ENCODE results near the gene FBXO10. TPM values are rescaled to one million over a fixed set of nuclear protein-coding genes. Genes with fewer than 3 reads are reported as not detected.

The FBXO10 gene
- total and polyA plus RNA-seq, 2 of the 4 experiments (the other 2 are of a cell fraction) = 6.6 to 6.7 TPM

GRCh38 chr9:37575001-37575400, 1.2 kb downstream of the FBXO10 start:
- no peaks in the 10 kb centered on the region for H3K9me3 ChIP-seq (ENCODE audit: control insufficient read depth, insufficient read depth, low read length)
- no peak overlapping the region; the same call in 1 of the 2 replicates for H3K4me3 ChIP-seq (ENCODE audit: insufficient read depth, low read depth, low read length)
- dilution Hi-C loops (cut with HindIII; ENCODE audit: low sequenced_read_pairs, unreplicated experiment) = no loop called here
- H3K23ac ChIP-seq (ENCODE audit: low read depth, low read length) = peak overlapping the region; percentile 60
- no peaks in the 10 kb centered on the region for H3K36me3 ChIP-seq (ENCODE audit: control insufficient read depth, insufficient read depth, low read length)
- peak; percentile 41 for DNase-seq
- no peak for ATAC-seq (ENCODE audit: low read depth)
- no peaks in the 10 kb centered on the region for H3K27me3 ChIP-seq (ENCODE audit: control insufficient read depth, insufficient read depth, low read length)
- H4K91ac ChIP-seq (ENCODE audit: insufficient read depth, low read depth, low read length) = no peak overlapping the region
- H3K18ac ChIP-seq (ENCODE audit: low read depth, low read length) = no peak overlapping the region
- CTCF ChIA-PET = interaction anchor here (0.5 to 1.0 kb wide), 2 partner anchors 17 to 237 kb away, joined by 3 to 4 read pairs; no protein-coding TSS in a partner anchor
- no peaks in the 10 kb centered on the region for H4K20me1 ChIP-seq (ENCODE audit: insufficient read depth, low read length)
- H3K14ac ChIP-seq (replicated peaks; ENCODE audit: low read depth, low read length) = no peak overlapping the region
- no peak overlapping the region for H4K8ac ChIP-seq (ENCODE audit: low read depth in 2 of 2, low read length in 2 of 2)
- H3K9ac ChIP-seq (ENCODE audit: low read depth, low read length) = no peak overlapping the region
- no peak overlapping the region for H4K5ac ChIP-seq (ENCODE audit: low read depth, low read length)
- H2BK120ac ChIP-seq (ENCODE audit: low read depth, low read length) = no peak overlapping the region
- no peak overlapping the region for H2BK5ac ChIP-seq (ENCODE audit: low read depth, low read length, poor library complexity, severe bottlenecking)
- no peak overlapping the region for H2AK9ac ChIP-seq (replicated peaks; ENCODE audit: low read depth, low read length, poor library complexity)
- no peak overlapping the region for H2AFZ ChIP-seq (replicated peaks; ENCODE audit: low read length, poor library complexity)
- H2AK5ac ChIP-seq (ENCODE audit: low read depth, low read length) = no peak overlapping the region
- POLR2A ChIA-PET (ENCODE audit: unreplicated experiment) = no interaction called here
- TF ChIP-seq RCOR1 (IDR thresholded peaks at IDR 0.05; ENCODE audit: insufficient replicate concordance, low read length) = no peak
- no peak for TF ChIP-seq MAZ (IDR thresholded peaks at IDR 0.05; ENCODE audit: borderline replicate concordance, low read depth, low read length)
- TF ChIP-seq NFE2L2 (IDR thresholded peaks at IDR 0.05; ENCODE audit: low read depth, low read length) = no peak
- TF ChIP-seq MAFK (IDR thresholded peaks at IDR 0.05; ENCODE audit: low read depth, low read length) = no peak
- TF ChIP-seq USF2 (IDR thresholded peaks at IDR 0.05; ENCODE audit: low read depth, low read length) = no peak
- TF ChIP-seq RFX5 (IDR thresholded peaks at IDR 0.05; ENCODE audit: low read depth, low read length) = no peak
- no peak for TF ChIP-seq RAD21 (IDR thresholded peaks at IDR 0.05; ENCODE audit: low read length)
- TF ChIP-seq MXI1 (IDR thresholded peaks at IDR 0.05; ENCODE audit: borderline replicate concordance, low read depth, low read length) = no peak
- no peak for TF ChIP-seq SMC3 (IDR thresholded peaks at IDR 0.05; ENCODE audit: low read depth, low read length)
- TF ChIP-seq FOS (IDR thresholded peaks at IDR 0.05; ENCODE audit: low read depth, low read length) = no peak
- TF ChIP-seq CTCF (conservative IDR thresholded peaks at IDR 0.05; ENCODE audit: low read depth, low read length) = no peak
- no peak; the same call in 1 of the 2 replicates for TF ChIP-seq POLR2A (IDR thresholded peaks at IDR 0.05; ENCODE audit: low read depth, low read length)
- no peak for TF ChIP-seq BHLHE40 (IDR thresholded peaks at IDR 0.05; ENCODE audit: low read depth, low read length)
- no peak for TF ChIP-seq ELK1 (IDR thresholded peaks at IDR 0.05; ENCODE audit: borderline replicate concordance, low read depth, low read length)
- no peak for TF ChIP-seq CEBPB (IDR thresholded peaks at IDR 0.05; ENCODE audit: low read depth, low read length)
- no peak for TF ChIP-seq CHD1 (IDR thresholded peaks at IDR 0.05; ENCODE audit: low read depth, low read length)
- intact Hi-C loops (cut with micrococcal nuclease) = no loop called here
- in situ Hi-C loops (cut with MboI; ENCODE audit: low sequenced_read_pairs) = no loop called here
- BruUV-seq (replicated peaks) = no TSS peak
- no peak overlapping the region for H2BK20ac ChIP-seq (ENCODE audit: low read depth, low read length)
- H3K4ac ChIP-seq (ENCODE audit: low read depth, low read length) = no peak overlapping the region
- no CpG with 5 or more reads among the region's 5 CpGs for WGBS, 2 experiments (ENCODE audit: extremely low coverage in 2 of 2, insufficient read length in 1 of 2)
- H3K4me1 ChIP-seq (ENCODE audit: control insufficient read depth, insufficient read depth, low read length) = peaks cover 11% of the 10 kb centered on the region
- H3K79me1 ChIP-seq (ENCODE audit: low read depth in 1 of 2, low read length in 2 of 2) = peaks cover 31 to 60% of the 10 kb centered on the region in 2 experiments
- no peak overlapping the region for H3K27ac ChIP-seq (ENCODE audit: insufficient read depth, low read length)
- H3K56ac ChIP-seq (ENCODE audit: extremely low read depth, insufficient read depth, low read length) = no peak overlapping the region
- H3K4me2 ChIP-seq (ENCODE audit: low read depth, low read length) = peak overlapping the region; percentile 41; the same call in 1 of the 2 replicates
- H3K9me1 ChIP-seq (ENCODE audit: insufficient read depth, low read length) = no peaks in the 10 kb centered on the region
- no peak overlapping the region for H2BK15ac ChIP-seq (ENCODE audit: low read depth, low read length)

Data from IMR-90 (cell line).